HL-60 (cell line): ENCODE measurements around the gene LUC7L.

Experiments used
- DNase-seq, 2 experiments: peaks; one replicate each; pipeline ENCODE4 v3.0.0-alpha.2; 2010 to 2020; ENCODE audit warnings: low read depth in 1 of 2, low spot score in 1 of 2
- H3K27ac ChIP-seq: fragments of 250-450 bp; sonication (Bioruptor Pico); replicated peaks from 2 replicates; pipeline ENCODE4 v1.5.1; 2020; ENCODE audit warnings: mild to moderate bottlenecking, moderate library complexity
- H3K27me3 ChIP-seq: fragments of 250-450 bp; sonication (Bioruptor Pico); 2 replicates; pipeline ENCODE4 v1.5.1; 2021; ENCODE audit warnings: mild to moderate bottlenecking, moderate library complexity; ENCODE audit not compliant: insufficient read depth, poor library complexity, severe bottlenecking
- H3K4me3 ChIP-seq: replicated peaks from 2 replicates; pipeline ENCODE4 v1.5.1; 2011; ENCODE audit warnings: mild to moderate bottlenecking, control low read depth, low read length; ENCODE audit not compliant: insufficient read depth
- GABPA ChIP-seq: IDR thresholded peaks from 2 replicates; pipeline ENCODE4 v1.6.1; 2012; ENCODE audit warnings: low read depth
- POLR2AphosphoS5 ChIP-seq: IDR thresholded peaks from 2 replicates; pipeline ENCODE4 v1.6.1; 2012; ENCODE audit warnings: low read depth
- SPI1 ChIP-seq: IDR thresholded peaks from 2 replicates; pipeline ENCODE4 v1.6.1; 2012; ENCODE audit warnings: low read depth, mild to moderate bottlenecking, borderline replicate concordance
- TF ChIP-seq, protein P1 (sequence below): IDR thresholded peaks from 2 replicates; pipeline ENCODE4 v1.6.1; 2012; ENCODE audit warnings: low read depth; ENCODE audit not compliant: insufficient replicate concordance
- TF ChIP-seq, protein P2 (sequence below): IDR thresholded peaks from one replicate; pipeline ENCODE4 v1.5.1; 2011; ENCODE audit warnings: low read length, control low read depth, inconsistent platforms; ENCODE audit not compliant: insufficient read depth

LUC7L gene

DNA sequence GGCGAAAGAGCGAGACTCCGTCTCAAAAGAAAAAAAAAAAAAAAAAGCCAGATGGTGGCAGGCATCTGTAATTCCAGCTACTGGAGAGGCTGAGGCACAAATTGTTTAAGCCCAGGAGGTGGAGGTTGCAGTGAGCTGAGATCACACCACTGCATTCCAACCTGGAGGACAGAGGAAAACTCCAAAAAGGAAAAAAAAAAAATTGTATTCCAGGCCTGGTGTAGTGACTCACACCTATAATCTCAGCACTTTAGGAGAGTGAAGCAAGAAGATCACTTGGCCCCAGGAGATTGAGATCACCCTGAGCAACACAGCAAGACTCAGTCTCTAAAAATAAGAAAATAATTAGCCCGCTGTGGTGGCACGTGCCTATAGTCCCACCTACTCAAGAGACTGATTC lies 28.9 kb downstream of the LUC7L start:
- H3K27ac ChIP-seq = no peak overlapping the region
- no peak for DNase-seq
- TF ChIP-seq, protein P1, sequence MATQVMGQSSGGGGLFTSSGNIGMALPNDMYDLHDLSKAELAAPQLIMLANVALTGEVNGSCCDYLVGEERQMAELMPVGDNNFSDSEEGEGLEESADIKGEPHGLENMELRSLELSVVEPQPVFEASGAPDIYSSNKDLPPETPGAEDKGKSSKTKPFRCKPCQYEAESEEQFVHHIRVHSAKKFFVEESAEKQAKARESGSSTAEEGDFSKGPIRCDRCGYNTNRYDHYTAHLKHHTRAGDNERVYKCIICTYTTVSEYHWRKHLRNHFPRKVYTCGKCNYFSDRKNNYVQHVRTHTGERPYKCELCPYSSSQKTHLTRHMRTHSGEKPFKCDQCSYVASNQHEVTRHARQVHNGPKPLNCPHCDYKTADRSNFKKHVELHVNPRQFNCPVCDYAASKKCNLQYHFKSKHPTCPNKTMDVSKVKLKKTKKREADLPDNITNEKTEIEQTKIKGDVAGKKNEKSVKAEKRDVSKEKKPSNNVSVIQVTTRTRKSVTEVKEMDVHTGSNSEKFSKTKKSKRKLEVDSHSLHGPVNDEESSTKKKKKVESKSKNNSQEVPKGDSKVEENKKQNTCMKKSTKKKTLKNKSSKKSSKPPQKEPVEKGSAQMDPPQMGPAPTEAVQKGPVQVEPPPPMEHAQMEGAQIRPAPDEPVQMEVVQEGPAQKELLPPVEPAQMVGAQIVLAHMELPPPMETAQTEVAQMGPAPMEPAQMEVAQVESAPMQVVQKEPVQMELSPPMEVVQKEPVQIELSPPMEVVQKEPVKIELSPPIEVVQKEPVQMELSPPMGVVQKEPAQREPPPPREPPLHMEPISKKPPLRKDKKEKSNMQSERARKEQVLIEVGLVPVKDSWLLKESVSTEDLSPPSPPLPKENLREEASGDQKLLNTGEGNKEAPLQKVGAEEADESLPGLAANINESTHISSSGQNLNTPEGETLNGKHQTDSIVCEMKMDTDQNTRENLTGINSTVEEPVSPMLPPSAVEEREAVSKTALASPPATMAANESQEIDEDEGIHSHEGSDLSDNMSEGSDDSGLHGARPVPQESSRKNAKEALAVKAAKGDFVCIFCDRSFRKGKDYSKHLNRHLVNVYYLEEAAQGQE = no peak
- TF ChIP-seq, protein P2, sequence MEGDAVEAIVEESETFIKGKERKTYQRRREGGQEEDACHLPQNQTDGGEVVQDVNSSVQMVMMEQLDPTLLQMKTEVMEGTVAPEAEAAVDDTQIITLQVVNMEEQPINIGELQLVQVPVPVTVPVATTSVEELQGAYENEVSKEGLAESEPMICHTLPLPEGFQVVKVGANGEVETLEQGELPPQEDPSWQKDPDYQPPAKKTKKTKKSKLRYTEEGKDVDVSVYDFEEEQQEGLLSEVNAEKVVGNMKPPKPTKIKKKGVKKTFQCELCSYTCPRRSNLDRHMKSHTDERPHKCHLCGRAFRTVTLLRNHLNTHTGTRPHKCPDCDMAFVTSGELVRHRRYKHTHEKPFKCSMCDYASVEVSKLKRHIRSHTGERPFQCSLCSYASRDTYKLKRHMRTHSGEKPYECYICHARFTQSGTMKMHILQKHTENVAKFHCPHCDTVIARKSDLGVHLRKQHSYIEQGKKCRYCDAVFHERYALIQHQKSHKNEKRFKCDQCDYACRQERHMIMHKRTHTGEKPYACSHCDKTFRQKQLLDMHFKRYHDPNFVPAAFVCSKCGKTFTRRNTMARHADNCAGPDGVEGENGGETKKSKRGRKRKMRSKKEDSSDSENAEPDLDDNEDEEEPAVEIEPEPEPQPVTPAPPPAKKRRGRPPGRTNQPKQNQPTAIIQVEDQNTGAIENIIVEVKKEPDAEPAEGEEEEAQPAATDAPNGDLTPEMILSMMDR = no peak
- no peak for TF ChIP-seq GABPA
- TF ChIP-seq POLR2AphosphoS5 = no peak
- TF ChIP-seq SPI1 = no peak
- no peaks in the 10 kb centered on the region for H3K27me3 ChIP-seq
- H3K4me3 ChIP-seq = no peak overlapping the region

DNA sequence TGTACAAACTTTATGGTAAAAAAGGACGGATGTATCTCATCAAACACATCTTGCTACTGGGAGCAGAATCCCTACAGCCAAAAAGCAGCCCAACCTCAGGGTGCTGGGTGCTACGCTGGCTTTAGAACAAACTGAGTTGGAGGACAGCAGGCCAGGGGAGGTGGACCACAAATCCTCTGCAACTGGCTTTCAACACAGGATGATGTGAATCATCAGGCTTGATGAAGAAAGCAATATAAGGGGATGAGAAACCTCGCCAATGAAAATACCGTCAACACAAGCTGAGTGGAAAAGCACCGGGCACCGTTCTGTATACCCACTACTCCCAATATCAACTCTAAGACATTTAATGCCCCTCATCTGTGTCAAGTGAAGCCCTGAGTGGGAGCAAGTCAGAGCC lies 34.7 kb downstream of the LUC7L start:
- no peak overlapping the region for H3K27ac ChIP-seq
- DNase-seq = no peak
- no peaks in the 10 kb centered on the region for H3K27me3 ChIP-seq
- TF ChIP-seq GABPA (no peak), POLR2AphosphoS5 (no peak), SPI1 (no peak)
- TF ChIP-seq, protein P2 = no peak
- TF ChIP-seq, protein P1 = no peak
- H3K4me3 ChIP-seq = no peak overlapping the region

DNA sequence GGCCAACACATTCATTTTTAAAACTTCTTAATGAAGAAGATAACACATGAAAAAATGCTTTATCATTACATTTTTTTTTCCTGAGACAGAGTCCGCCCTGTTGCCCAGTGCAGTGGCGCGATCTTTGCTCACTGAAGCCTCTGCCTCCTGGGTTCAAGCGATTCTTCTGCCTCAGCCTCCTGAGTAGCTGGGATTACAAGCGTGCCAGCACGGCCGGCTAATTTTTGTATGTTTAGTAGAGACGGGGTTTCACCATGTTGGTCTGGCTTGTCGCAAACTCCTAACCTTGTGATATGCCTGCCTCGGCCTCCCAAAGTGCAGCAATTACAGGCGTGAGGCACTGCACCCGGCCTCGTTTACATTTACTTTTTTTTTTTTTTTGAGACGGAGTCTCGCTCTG lies 35.8 kb downstream of the LUC7L start:
- Histone ChIP-seq H3K27me3 (no peaks in the 10 kb centered on the region), H3K4me3 (no peak overlapping the region)
- TF ChIP-seq POLR2AphosphoS5 (no peak), GABPA (no peak), SPI1 (no peak)
- TF ChIP-seq, protein P1 = no peak
- TF ChIP-seq, protein P2 = no peak

More for the DNA sequence above, 35.8 kb downstream of the LUC7L start:
- DNase-seq = no peak
- H3K27ac ChIP-seq = no peak overlapping the region
